HG03064 (cell line): ENCODE results near the gene CMKLR1.

ENCODE experiments used
- ATAC-seq: cut with Tn5 transposase; IDR thresholded peaks from one replicate; pipeline ENCODE4 v1.9.1; 2021; ENCODE audit warnings: low read depth; ENCODE audit not compliant: unreplicated experiment

Gene CMKLR1

DNA sequence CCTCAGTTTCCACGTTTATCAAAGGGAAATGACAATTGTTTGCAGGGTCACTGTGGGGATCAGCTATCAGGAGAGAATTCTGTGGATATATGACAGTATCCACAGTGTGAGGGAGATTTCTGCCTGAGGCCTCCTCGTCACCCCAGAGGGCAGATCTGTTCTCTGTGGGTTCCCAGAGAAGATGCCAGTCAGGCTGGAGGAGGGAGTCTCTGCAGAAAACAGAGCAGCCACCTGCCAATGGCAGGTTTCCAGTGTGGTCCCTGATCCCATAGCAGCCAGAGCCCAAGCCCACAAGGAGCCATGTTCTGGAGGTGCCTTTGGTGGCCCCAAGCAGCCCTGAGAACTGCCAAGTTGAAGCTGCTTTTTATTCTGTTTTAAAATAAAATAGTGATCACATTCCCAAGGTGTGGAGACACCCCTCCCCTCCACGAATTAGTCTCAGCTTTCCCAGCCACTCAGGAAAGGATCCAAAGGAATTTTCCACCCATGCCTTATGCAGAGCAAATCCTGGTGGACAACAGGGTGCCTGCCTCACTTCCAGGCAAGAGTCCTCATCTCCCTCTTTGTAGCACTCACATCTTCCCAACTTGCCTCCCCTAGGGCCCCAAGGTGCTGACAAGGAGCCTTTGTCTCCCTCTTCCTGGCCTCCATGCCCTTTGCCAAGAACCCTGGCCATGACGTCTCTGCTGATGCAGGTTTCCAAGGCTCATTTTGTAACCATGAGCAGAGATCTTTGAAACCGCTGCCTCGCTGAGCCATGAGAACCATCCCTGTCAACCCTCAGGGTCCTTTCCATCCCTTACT, 20.4 kb downstream of the CMKLR1 start:
- no peak for ATAC-seq

DNA sequence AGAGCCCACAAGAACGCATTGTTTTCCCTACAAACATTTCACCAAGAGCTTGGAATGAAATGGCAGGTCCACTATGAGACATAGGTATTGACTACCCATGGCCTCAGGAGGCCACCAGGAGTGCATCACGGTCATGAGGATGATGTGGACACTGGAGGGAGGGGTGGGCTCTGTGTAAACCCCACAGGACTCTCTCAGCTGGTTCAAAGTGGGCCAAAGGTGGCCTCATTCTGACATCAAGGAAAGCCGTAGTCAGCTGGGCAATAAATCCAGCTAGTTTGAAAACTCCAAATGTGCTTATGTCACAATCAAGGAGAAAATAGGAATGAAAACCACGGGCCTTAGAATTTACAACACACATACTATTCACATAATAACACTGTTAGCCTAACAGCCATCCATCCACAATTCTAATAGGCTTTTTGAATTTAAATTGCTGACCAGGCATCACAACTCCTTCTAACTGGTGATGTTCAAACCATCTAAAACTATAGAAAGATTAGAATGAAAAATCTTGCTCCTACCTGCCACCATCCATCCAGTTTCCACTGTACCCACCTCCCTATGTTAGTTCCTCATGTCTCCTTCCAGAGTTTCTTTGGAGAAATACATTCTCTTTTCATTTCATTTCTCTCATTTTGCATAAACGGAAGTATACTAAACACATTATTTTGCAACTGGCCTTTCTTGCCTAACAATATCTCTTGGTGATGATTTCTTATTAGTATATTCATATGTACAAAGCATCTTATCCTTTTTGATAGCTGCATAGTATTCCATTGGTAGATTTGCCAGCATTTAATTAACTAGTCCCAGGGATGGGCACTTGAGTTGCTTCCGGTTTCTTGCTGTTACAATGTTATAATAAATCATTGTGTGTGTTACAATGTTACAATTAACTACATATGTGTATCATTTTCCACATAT, 21.5 kb downstream of the CMKLR1 start:
- ATAC-seq: no peak

DNA sequence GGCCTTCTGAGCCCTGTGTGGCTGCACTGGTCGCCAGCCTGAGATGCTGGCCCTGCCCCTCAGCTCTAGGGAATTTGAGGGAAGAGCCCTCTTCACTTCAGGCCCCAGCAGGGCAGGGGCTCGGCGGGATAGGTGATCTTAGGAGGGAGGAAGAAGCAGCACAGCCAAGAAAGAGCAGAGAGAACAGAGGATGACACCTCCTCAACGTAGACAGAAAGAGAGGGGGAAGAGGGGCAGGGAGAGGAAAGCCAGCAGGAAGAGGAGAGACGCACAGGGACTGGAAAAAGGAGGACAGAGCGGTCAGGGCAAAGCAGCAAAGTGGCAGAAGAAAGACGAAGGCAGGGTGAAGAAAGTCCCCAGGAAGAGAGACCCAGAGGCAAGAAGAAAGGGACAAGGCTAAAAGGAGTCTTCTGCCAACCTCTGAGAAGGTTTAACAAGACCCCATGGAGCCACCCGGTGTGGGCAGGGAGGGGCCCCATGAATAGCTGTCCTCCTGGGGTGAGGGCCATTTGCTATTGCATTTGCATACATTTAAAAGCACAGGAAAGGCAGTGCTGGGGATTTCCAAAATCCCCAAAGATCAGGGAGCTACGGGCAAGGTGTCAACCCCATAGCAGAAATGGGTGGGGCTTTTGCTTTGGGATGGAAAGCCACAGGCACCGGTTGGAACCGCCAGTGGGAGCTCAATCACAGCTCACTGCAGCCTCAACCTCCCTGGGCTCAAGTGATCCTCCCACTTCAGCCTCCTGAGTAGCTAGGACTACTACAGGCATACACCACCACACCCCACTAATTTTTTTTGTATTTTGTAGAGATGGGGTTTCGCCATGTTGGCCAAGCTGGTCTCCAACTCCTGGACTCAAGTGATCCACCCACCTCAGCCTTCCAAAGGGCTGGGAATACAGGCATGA, 22.7 kb downstream of the CMKLR1 start:
- ATAC-seq: no peak

DNA sequence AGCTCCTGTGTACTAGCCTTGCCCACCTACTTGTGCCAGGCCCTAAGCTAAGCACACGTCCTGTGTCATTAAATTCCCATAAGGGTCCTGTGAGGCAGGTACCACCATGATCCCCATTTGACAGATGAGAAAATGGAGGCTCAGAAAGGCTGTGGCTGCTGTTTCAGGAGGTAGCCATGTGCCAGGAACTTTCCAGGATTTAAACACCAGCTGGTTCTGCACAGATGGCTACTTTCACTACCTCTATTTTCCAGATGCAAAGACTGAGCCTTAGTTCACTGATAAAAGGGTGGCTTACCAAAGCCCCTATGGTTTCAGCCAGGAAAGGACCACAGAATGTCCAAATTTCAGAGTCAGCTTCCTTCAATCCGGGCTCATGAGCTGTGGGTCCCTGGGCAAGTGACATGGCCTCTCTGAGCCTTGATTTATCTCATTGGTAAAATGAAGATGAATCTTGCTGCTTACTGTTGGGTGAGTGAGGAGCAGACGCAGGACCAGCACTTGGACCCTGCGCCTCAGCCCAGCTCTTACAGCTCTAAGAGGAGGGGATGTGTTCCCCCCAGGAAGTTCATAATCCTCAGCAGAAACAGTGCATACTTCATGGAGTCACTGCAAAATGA, 23.5 kb downstream of the CMKLR1 start:
- ATAC-seq: no peak

DNA sequence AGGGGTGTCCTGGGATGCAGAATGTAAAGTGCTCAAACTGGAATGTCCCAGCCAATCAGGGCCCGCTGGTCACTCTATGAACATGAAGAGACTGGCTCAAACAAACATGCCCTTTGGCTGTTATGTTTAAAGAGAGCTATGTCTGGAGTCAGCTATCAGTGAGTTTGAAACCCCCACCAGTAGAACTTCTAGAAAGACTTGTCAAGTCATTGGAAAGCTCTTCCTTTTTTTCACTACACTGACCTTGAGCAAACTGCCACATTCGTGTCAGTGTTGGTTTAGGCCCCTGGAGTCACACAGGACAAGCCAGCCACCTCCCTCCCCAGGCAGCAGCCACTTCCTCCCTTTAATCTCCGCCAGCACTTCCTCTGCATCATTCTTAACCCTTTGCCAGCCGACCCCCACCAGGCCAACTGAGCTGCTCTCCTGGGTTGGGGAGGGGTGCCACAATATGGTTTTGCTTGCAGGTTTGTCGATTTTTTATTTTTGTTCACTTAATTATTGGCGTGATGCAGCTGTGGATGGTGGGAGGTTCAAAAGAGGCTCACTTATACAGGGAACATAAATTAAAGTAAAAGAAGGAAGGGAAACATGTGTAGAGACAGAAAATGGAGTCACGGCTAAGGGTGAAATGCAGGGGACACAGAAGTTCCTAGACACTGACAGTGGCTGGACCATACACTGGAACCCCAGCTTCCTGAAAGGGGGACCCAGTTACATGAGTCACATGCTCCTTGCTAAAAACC, 25.3 kb downstream of the CMKLR1 start:
- ATAC-seq: no peak

DNA sequence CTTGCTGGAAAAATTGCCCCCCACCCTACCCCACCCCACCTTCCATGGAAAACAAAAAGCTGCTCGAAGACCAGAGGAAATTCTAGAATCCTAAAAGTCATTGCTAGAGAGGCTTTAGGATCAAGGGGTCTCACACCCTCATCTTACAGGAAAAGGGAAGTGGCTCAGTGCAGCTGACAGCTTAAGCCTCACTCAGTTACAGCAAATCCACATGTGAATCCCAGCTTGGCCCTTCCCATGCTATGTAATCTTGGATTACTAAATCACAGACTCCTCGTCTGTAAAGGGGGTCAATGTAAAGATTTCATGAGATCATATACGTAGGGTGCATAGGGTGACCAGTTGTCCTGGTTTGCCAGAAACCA, 25.9 kb downstream of the CMKLR1 start:
- no peak for ATAC-seq

DNA sequence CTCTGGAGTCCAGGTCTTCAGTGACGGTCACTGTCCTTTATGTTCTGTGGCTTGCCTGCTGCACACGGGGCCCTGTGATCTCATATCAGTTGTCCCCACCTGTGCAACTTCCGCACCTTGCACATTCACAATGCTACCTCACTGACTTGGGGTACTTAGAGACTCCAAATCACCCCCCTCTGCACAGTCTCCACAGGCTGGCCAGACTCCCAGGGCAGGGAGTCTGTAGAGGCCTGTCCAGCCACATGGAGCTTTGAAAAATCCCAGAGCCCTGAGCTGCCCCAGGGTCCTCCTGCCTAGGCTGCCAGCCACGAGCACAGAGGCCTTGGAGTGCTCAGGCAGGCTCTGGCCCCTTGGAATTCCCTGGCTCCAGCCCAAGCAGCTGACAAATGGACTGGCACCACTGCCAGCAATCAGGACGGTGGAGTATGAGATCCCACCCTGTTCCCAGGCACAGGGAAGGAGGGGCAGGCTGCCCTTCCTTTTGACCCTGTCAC, 26.4 kb downstream of the CMKLR1 start:
- ATAC-seq: no peak

DNA sequence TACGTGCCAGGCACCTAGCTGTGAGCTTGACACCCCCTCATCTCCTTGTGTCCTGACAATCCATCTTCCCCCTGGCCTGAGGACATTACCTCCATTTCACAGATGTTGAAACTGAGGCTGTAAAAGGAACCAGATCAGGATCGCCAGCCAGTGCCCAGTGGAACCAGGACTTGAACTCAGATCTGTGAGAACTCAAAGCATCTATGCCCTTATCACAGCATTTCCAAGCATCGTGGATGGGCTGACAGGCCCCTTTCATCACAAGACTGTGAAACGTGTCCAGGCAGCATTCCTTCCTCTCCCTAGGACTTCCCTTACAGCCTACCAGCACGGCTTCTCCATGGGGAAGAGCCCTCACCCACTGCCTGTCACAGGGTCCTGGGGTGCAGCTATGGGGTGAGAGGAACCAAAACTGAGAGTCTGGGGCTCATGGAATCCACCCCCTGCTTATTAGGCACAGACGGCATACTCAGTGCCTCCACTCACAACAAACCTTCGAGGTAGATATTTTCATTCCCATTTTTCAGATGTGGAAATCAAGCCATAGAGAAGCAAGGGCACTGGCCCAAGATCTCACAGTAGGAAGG, 26.9 kb downstream of the CMKLR1 start:
- ATAC-seq: no peak

DNA sequence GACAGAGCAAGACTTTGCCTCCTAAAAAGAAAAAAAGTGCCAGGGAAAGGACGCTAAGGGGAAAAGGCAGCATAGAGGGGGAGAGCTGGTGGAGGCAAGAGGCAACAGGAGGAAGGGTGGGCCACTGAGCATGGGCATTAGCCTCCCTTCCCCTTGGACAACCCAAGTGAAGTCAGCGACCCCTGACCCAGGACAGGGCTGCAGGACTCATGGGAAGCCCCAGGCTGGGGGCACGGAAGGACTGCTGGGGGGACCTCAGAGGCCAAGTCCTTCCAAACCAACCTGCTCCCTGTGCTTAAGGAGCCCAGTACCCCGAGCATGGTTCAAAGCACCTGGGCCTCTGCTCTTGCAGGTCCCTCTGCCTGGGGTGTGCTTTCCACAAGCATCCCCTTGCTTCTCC, 27.5 kb downstream of the CMKLR1 start:
- ATAC-seq: no peak

DNA sequence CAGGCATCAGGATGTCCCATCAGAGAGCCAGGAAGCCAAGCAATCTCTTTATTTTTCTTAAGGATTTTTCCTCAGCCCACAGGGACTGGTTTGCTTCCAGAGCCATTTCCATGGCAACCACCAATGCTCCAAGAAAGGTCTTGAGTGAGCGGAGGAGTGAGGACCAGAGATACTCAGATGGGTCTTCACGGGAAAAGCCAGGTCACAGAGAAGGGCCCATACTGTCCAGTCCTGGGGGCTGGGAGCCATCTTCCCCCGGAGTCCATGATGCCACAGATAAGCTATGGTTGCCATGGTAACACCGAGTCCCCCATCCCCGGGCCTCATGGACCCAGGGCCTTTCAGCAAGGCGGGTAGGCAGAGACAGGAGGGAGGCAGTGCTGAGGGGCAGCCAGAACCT, 28.6 kb downstream of the CMKLR1 start:
- no peak for ATAC-seq

DNA sequence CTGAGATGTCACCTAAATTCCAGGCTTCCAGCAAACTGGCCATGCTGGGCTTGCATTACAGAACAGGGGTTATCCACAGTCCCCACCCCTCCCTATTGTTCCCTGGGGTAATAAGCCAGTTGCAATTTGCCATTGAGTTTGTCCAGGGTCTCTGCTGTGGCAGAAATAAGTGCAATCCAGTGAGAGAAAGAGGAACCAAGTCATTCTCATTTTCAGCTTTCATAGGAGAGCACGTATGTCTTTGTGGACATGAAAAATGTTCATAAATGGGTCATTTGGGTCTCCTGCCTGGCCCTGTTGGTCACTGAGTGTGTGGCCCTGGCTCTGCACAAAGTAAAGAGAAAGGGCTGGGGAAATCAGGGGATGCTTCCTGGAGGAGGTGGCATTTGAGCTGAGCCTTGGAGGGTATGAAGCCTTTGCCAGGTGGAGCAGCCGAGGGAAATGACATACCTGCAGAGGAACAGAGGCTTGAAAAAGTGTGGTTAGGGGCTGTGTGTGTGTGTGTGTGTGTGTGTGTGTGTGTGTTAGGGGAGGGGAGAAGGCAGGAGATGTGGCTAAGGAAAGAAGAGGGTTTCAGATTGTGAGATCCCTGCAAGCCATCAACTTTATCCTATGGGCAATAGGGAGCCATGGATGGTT, 29.3 kb downstream of the CMKLR1 start:
- no peak for ATAC-seq

DNA sequence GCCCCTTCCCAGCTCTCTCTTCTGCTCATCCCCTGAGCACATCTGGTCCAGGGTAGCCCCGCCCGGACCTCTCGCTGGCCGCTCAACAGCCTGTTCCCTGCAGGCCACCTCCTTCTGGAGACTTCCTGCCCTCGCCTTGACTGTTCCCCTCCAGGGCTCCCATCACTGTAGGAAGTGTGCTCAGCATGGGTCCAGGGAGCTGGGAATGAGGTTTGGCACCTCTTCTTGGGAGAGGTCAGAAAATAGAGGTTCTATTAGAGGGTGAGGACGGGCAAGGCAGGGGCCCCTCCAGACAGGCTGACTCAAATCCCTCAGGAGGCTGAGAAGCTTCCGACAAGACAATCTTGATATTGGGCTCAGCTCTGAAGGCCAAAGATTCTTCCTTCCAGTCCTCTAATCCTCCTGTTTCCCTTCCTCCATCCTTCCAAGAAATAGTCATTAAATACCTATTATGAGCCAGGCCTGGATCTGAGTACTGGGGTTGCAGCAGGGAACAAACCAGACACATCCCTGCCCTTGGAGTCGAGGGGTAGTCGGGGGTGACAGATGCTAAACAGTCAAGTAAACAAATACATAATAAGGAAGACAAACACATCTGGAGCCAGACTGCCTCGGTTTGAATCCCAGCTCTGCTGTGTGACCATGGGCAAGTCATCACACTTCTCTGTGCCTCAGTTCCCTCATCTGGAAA, 30.6 kb downstream of the CMKLR1 start:
- ATAC-seq: no peak

DNA sequence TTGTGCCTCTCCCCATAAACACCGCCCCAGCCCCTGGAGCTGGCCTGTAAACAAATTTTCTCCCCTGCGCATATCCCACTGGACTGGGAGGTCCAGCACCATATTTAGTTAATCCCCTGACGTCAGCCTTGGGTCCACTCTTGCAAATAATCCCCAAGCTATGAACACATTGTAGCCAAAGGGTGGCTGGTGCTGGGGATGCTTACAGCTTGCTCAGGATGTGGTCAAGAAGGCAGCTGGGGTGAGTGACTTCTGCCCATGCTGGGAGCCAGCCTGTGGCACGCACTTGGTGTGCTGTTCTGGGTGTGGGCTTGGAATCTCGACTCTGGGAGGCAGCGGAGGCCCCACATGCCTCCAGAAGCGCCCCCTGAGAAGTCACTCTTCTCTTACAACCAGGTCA, 32.1 kb downstream of the CMKLR1 start:
- ATAC-seq: no peak

DNA sequence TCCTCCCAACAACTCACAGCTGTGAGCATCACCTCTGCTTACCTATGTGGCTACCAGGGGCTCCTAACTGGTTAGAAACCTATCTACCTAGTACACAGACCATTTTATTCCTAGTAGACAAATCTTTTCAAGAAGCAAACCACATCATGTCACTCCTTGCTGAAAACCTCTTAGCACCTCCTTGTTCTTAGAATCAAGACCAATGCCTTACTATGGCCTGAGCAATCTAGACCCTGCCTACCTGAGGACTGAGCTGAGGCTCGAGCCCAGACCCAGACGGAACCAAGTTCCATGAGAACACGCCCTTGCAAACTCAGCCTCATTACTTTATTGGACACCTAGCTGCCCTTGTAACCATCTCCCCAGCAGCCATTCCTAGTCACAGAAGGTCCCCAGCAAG, 32.6 kb downstream of the CMKLR1 start:
- no peak for ATAC-seq

DNA sequence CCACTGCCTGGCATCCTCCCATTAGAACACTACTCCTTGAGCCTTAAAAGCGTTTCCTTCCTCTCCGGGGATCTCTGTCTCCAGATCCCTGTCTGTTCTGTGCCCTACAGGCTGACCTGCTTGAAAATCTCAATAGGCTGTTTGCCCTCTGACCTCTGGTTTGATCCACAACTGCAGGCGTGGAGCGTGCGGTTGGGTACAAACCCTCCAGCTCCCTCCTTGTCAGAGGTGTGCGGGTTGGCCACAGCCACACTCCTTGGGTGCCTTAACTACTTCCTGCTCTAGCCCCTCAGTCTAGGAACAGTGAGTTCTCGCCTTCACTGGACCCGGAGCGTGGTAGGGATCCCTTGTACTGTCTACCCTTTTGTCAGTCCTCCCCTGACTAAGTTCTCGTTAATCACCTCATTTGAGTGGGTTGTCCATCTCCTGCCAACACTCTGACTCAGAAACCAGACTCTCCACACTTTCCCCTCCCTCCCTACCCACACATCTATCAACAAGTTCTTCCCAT, 33.1 kb downstream of the CMKLR1 start:
- ATAC-seq: no peak

DNA sequence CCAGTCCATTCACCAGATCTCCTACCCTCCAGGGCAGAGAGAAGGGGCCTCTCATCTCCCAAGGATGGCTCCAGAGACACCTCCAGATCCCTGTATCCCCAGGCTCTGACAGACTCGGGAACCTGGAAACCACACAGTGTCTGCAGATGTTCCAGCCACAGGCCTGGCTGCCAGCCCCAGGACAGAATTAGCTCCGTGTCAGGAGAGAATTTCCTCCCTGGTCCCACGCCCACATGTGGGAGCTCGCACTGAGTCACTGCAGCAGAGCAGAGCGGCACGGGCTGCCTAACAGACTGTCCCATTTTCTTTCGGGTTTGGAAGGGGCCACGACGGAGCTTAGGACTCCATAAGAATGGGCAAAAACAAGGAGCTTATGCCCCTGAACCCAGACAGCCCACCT, 33.6 kb downstream of the CMKLR1 start:
- no peak for ATAC-seq

DNA sequence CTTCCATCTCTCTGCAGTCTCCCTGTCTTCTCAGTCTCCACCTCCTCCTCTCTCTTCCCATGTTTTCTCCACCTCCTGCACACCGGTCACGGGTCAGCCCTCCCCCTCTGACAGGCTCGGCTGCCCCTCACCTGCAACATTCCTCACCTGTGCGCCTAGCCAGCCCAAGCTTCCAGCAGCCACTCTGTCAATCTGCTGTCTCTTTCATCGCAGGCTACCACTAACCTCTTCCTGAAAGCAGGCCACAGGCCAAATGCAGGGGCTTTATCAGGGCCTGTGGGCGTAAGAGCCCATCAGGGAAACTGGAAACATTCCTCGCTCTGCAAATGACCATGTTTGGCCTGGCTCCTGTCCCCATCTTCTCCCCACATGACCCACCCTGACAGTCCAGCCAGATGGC, 34.5 kb downstream of the CMKLR1 start:
- ATAC-seq: no peak

DNA sequence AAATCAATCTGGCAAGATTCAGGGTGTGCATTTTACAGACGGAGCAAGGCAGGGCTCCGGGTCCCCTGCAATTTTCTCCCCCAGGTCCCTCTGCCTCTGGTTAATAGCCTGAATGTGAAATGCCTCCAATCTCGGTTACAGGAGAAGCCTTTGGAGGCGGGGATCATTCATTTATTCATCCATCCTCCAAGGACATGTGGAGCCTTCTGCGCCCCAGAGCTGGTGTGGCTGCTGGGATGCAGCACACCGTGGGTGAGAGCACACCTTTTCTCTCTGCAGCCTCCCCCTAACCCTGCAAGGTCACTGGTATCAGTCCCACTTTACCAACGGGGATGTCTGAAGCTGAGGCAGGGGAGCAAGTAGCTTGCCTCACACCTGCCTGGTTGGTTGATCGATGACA, 35.4 kb downstream of the CMKLR1 start:
- no peak for ATAC-seq
